Measurements from ENCODE around the gene FRMD4A.

FRMD4A gene

DNA sequence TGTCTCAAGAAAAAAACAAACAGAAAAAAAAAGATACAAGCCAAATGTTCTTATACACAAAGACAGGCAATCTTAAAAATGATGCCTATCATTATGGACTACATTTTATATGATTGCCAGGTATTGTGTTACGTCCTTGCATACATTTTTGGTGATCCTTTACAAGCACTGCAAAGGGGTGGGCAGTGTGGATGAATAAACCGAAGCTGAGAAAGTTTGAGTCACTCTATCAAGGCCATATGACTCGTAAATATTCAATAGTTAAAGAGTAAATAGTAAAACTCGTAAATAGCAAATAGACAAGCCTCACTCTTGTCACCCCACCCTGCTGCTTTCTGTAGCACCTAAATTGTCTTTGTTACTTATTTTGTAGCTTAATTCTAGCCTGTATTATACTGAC, 326.2 kb downstream of the FRMD4A start:
- no peak for DNase-seq

DNA sequence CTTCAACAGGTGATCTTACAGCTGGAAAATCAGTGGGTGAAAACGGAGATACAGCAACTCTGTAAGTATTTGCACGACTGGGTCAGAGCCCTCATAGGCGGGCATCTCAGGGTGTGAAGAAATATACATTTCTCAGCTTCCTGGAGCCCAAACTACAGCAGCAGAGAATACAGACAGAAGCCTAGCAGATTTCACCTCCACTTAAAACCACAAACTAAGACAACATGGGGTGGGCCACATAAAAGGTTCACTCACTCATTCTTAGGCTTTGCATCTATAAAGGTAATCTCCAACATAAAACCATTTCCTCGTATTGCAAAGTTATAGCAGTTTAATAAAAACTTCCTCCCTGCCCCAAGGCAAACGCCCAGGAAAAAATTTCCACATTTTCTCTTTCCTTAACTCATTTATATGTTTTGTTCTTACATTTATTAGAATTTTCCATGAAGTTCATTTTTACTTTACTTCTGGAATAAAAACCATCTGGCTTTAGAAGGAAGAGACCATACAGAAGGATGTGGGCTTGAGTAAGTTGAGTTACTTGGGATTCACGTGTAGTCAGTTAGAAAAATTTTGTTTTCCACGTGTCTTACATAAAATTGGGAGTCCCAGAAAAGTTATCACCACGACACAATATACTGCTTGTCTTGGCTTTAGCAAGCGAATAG, 327.1 kb downstream of the FRMD4A start:
- no peak for DNase-seq

DNA sequence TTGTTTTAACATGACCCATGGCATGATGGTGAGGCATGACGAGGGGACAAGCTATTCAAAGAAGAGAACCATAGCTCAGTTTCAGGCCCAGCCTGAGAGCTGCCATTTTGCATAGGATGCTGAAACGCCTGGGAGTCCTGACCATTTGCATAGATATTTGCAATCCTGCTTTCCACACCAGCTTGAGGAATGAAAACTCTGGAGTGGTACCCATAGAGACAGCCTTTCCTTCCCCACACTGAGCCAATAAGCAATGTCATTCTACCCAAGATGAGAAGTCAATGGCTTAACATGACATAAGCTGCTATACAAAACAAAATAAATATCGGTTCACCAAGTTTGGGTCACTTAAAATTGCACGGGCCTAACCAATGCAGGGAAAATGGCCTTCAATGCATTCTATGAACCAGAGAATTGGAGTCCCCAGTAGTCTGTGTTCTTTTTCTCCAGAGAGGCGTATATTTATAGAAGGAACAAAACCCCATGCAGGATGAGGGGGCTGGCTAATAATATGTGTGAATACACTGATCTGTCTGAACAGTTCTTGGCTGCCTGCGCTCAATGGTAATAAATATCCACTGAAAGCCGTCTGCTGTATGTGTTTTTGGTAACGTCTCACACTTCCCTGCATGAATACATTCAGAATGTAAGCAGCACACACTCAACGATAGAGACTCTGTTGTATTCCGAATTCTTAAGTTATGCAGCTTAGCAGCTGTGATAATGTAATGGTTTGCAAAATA, 329.3 kb downstream of the FRMD4A start:
- DNase-seq = no peak

DNA sequence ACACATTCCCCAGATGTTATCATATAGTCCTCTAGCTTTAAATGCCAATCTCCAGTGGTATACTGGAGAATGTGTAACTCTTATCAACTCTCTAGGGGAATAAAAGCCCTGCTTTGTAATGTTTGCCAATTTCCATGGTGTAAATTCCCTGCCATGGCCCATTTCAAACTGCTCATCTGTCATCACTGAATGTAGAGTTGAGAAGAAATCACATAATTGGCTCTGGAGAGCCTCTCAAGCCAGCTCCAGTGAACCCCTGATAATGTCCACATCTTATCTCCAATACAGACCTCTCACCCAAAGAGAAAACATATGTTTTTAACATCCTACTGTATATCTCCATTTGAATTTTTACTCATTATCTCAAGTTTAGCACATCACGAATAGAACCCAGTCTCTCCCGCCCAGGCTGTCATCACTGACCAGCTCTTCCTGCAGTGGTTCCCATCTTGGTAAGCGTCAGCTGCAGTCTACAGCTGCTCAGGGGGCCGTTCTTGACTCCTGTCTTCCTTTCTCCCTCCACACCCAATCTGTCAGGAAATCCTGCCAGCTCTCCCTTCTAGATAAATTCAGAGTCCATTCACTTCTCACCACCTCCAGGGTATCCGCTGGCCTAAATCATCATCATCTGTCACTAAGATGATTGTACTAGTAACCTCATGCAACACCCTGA, 332.4 kb downstream of the FRMD4A start:
- no peak for DNase-seq

DNA sequence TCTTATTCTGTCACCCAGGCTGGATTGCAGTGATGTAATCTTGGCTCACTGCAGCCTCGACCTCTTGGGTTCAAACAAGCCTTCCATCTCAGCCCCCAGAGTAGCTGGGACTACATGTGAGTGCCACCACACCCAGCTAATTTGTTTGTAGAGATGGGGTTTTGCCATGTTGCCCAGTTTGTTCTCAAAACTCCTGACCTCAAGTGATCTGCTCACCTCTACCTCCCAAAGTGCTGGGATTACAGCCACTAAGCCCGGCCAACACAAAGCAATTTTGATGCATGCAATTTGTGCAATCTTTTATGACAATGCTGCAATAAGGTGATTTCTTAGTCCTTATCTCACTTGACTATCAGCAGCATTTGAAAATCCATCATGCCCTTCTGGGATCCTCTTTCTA, 333.1 kb downstream of the FRMD4A start:
- no peak for DNase-seq

DNA sequence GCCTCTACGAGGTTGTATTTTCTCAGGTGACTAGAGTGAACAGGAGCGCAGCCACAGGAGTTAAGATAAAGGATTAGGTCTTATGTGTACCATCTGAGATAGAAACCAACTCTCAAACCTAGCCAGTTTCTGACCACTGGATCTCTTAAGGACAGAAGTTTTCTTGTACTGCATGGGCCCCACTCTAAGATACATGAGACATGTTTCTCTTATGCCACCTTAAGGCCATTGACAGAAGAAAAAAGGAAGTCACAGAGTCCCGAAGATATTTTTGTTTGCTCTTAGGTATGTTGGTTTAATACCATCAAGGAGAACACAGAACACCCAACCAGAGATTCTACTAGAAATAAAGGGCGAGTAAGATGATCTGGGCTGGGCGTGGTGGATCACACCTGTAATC, 335.8 kb downstream of the FRMD4A start:
- DNase-seq = no peak

DNA sequence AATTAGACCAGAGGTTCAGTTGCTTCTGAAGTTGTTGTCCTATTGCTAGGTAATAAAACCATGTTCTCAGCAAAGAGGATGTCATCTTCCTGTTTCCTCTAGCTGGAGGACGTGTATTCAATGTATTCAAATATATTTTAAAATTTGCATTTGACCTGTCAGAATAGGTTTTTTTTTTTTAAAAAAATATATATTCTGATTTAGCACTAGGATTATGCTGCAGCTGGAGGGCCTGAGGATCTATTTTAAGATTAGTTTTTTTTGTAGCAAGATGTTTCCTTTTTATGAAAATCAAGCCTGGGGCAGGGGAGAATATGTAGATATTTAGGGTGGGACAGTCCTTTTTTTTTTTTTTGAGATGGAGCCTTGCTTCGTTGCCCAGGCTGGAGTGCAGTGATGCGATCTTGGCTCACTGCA, 337.0 kb downstream of the FRMD4A start:
- DNase-seq = no peak

DNA sequence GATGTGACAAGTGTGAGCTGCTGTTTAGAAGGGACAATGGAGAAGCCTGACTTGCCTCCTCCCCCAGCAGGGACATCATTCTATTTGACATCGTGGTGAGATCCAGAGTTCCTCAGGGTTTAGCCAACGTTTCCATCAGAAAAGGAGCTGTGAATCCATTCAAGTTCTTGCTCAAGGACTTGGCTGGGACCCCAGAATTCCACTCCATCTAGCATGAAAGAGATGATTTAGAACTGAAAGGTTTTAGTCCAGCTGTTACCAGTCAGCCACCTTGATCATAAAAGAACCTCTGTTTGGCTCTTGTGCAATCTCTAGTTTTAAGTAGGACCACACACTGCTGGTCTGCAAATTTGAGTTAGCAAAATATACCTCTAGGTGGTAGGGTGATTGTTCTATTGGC, 337.6 kb downstream of the FRMD4A start:
- no peak for DNase-seq

DNA sequence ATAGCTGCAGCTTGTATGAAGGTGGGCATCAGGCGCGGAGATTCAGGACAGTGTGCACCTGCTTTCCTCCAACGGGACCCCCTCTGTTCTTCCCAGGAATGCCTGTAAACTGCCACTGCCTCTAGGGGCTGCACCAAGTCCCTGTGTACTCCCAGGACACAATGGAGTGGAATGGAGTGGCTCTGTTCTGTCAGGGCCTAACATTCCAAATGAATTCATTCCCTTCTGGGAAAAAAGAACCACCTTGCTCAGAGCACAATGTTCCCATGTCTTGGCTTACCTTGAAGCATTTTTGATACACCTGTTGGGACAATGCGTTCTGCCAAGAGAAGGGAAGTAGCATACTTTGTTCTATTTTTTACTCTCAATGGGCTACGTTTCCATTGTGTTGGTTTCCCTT, 339.4 kb downstream of the FRMD4A start:
- no peak for DNase-seq

DNA sequence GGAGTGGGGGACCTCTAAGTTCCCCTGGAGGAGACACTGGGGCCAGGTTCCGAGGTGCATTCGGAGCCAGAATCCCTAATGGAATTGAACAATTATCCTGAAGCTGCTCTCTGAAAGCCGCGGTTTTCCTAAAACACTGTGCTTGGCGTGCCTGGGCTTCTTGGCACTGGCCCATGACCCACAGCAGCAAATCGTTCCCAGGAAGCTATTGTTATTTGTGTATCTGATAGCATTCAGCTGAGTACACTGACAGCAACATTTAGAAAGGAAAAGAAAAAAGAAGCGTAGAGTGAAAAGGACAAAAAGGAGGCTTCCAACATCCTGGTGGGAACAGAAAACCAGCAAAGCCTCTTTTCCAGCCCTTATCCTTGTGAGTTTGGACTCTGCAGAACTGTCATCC, 339.8 kb downstream of the FRMD4A start:
- DNase-seq = no peak

DNA sequence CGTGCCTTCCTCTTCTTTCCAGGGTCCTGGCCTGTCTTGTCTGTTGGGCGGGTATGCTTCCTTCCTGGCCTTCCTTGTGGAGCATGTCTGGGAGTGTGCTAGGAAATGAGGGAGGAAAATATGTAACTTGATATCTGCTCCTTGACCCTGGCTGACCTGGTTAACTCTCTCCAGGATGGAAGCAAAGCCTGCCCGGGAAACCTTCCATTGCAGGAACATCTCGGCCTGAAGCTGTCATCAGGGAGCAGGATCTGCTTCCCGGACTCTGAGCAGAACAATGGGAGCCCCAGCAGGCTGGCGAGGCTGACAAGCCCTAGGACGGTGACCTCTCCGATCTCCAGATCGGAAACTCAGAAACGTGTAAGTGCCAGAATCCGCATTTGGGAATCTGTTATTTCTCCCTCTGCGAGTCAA, 340.3 kb downstream of the FRMD4A start:
- DNase-seq = no peak

DNA sequence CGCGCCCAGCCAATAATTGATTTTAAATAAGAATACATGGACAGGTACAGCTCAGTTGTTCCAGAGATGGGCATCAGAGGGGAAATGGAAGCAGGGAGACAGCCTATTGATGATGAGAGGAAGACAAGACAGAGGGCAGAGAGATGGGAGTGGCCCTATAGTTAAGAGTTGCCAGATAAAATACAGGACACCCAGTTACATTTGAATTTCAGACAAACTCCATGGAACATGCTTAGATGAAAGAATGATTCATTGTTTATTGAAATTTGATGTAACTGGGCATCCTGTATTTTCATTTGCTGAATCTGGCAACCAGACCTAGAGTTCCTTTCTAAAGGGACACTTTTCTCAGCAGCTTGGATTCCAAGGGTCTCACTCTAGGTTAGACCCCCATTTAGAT, 341.1 kb downstream of the FRMD4A start:
- no peak for DNase-seq

DNA sequence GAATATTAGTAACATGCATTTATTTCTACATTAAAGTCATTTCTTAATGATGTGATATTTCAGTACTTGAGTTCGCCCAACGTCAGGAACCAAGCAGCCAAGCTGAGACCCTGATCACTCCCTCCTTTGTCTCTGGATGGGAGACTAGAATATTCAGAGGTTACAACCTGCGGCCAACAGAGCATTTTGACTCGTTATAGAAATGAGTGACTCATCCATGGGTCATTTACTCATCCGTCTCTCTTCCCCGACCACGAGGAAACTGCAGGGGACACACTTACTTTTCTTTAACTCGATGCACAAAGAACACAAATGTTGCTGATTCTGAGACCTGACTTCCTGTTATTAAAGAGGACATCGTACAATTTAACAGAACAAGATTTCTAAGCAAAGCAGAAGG, 343.3 kb downstream of the FRMD4A start:
- peak; percentile 44 for DNase-seq

DNA sequence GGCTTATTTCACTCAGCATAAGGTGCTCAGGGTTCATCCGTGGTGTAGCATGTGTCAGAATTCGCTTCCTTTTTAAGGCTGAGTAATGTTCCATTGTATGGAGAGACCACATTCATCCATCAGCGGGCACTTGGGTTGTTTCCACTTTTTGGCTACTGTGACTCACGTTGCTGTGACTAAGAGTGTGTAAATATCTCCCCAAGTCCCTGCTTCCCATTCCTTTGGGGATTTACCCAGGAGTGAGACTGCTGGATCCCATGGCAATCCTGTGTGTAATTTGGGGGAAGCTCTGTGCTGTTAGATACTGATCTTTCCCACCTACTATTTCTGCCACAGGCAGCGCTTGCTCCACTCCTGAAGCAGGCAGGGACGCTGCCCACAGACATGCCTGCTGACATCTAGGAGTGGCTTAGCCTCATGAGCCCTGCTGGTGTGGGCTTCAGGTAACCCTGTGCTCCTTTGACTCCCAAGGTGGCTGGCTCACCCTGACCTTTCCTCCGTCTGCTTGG, 346.0 kb downstream of the FRMD4A start:
- DNase-seq = peak; percentile 54

DNA sequence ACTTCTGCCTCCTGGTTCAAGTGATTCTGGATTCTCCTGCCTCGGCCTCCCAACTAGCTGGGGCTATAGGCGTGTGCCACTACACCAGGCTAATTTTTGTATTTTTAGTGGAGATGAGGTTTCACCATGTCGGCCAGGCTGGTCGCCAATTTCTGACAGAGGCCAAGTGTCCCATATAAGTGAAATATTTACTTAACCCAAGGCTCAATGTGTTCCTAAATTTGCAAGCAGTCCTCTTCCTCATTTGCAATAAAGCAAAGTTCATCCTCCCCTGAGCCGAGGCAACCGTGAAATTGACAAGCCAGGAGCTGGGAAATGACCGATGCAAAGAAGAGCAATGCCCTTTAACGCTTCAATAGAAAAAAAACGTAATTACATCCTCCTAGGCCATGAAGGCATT, 347.7 kb downstream of the FRMD4A start:
- DNase-seq = no peak

DNA sequence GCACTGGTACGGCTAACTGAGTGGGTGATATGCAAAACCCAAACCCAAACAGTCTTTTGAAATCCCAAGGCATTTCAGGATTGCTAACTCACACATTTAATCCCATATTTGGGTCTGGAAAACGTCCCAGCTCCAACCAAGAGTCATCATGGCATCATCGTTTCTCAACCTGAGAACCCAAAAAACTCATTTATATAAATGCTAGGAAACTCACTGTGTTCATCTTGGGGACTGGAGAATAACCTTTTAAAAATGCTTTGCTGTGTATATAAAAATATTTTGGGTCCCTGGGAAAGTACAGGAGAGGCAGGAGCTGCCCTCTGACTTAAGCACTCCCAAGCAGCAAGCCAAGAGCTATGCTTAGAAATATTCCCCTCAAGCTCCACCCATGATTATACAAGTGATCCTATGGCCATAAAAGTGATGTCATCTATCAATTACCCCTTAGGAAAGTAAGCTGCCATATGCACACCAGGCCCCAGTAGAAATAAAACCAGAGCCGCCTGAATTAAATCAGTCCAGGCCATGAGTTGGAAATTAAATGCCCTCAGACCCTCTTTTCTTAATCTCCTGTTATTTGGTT, 352.1 kb downstream of the FRMD4A start:
- DNase-seq = peak; percentile 71

DNA sequence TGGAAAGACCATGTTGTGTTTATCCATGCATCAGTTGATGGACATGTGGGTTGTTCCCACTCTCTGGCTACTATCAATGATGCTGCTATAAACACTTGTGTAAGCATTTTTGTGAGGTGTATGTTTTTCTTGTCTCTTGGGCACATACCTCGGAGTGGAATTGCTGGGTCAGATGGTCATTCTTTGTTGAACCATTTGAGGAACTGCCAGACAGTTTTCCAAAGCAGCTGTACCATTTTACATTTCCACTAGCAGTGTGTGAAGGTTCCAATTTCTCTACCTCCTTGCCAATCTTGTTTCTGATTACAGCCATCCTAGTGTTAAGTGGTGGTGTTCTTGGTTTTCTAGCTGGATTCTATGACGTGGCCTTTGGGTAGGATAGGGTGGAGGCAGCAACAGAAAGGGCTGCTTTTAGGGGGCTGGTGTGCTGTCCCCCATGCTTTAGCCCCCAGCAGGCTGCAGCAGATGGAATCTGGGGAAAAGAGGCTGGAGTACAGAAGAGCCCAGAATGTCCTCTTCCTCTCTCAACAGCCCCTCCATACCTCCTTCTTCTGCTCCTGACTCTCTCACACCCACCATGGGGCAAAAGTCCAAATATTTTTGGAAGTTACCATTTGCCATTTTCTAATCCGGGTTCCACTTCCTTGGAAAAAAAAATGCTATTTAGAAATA, 352.7 kb downstream of the FRMD4A start:
- no peak for DNase-seq

DNA sequence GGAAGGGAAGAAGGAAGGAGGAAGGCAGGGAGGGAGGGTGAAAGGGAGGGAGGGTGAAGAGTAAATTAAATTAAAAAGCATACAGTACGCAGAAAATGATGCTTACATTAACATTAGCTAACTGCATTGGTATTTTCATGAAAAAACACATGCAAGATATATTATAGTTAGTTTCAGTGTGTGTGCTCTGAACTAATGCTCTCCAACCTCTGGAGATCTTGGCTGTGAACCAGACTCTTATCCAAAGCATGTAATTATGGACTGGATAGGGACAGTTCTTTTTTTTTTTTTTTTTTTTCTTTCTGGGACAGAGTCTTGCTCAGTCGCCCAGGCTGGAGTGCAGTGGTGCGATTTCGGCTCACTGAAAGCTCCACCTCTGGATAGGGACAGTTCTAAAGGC, 357.0 kb downstream of the FRMD4A start:
- DNase-seq = no peak

DNA sequence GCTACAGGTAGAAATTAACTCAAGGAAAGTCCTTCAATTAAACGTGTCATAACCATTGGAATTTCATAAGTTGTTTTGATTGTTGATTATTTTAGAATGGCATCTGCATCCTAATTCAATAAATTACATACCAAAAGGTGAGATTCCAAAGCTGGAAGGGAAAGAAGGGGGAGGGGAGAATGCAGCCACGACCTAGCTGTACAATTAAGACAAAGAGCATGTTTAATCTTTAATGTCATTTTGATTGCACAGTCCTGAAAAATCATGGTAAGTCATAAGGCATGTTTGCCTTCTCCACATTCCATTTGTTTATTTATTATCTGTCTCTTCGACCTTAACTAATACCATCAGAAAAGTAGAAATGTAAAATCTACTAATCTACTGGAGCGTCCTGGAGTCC, 358.1 kb downstream of the FRMD4A start:
- no peak for DNase-seq

DNA sequence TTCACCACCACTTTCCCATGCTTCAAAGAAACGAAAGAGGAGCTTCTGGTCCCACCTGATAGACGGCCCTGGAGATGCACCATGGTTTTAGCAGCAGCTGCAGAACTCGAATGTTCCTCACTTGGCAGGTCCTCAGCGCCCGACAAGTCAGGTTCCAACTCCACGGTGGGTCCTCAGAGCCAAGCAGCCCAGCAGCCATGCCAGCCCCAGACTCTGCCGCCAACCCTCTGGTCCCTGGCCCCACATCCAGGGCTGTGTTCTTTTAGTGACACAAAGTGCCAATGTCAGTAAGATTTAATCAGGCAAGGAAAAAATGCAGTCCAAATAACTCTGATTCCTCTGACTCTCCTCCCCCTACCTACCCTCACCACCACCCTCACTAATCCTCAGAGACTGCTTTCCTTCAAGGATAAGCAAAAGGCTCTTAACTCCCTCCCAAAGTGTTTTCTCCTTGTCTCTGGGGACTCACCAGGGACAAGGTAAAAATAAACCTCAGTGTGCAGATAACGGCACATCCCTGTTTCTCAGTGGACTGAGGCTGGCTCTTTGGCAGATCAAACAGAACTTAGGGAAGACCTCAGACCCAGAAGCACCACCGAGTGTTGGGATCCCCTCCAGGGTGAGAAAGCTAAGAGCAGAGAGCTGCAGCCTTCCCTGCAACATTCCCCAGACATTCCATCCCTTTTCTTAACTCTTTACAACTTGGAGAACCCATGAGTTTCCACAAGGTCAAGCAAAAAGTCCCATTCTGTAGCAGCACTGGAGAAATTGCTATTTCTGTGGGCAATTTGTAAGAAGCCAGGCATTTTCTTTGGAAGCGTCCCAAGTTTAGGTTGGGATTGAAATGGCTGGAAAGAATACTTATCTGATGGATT, 358.9 kb downstream of the FRMD4A start:
- no peak for DNase-seq

DNA sequence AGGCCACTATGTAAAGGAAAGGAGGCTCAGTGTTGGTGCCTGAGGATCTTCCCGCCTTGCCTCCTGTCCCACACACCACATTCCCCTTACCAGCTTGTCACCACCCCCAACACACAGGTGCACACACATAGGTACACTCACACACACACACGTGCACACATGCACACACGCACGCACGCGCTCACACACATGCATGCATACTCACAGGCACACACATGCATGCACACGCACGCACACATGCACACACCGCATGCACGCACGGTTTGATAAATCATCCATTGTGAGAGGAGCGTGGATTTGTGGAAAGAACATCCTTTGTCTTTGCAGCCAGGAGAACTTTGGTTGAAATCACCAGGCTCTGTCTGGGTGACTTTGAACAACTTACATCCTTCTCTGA, 359.8 kb downstream of the FRMD4A start:
- no peak for DNase-seq

Data from amniotic stem cell (primary cell).